GM12878 (cell line): Measurements from ENCODE around the gene KRT6B. TPM values are rescaled to one million over a fixed set of nuclear protein-coding genes. Genes with fewer than 3 reads are reported as not detected.

Experiments
- ATAC-seq: fragments of 200-7000 bp; cut with Tn5 transposase; 3 replicates; pipeline ENCODE4 v1.9.1; 2020; ENCODE audit warnings: mild to moderate bottlenecking, moderate library complexity
- BruUV-seq: library from RNA; stranded (reverse); fragments of 400-500 nt; replicated peaks from 2 replicates; lab custom pipeline; 2021; lab: Mats Ljungman, UMichigan
- CTCF ChIA-PET: fragments of 300-600 bp; sonication (Branson Sonifier 250); formaldehyde crosslinking; extraction: SDS; loops from one replicate; lab custom pipeline; 2021; ENCODE audit warnings: inconsistent platforms; lab: Yijun Ruan, JAX
- POLR2A ChIA-PET: fragments of 350-600 bp; formaldehyde crosslinking; extraction: SDS; loops from one replicate; lab custom pipeline; 2021; ENCODE audit warnings: inconsistent platforms; lab: Charles Lee
- RAD21 ChIA-PET: fragments of 300-600 bp; sonication (Branson Sonifier 250); formaldehyde crosslinking; loops from one replicate; lab custom pipeline; 2023; ENCODE audit warnings: antibody characterized with exemption; ENCODE audit not compliant: unreplicated experiment; lab: Charles Lee
- SMC1A ChIA-PET: fragments of 300-600 bp; sonication (Branson Sonifier 250); formaldehyde crosslinking; loops from one replicate; lab custom pipeline; 2023; ENCODE audit not compliant: unreplicated experiment, uncharacterized antibody; lab: Charles Lee
- DNase-seq: peaks from one replicate; pipeline ENCODE4 v3.0.0-alpha.2; 2011; ENCODE audit warnings: low read depth, low spot score
- FAIRE-seq: peaks from 3 replicates; lab custom pipeline; 2011; peaks lifted over from hg19 to GRCh38; lab: Jason Lieb, UNC
- H2AFZ ChIP-seq: 2 replicates; pipeline ENCODE4 v1.6.0; 2011; ENCODE audit warnings: low read depth, low read length, control low read depth; ENCODE audit not compliant: control insufficient read depth
- H3K27ac ChIP-seq: 2 replicates; pipeline ENCODE4 v1.5.1; 2011; ENCODE audit warnings: control low read depth; ENCODE audit not compliant: control insufficient read depth, insufficient read depth
- H3K27me3 ChIP-seq, 2 experiments: replicated peaks in 1 of 2; 2 replicates each; pipeline versions ENCODE4 v1.6.0 to v1.6.1; 2011; ENCODE audit warnings: low read length in 1 of 2; ENCODE audit not compliant: control insufficient read depth in 2 of 2, insufficient read depth in 2 of 2
- H3K36me3 ChIP-seq, 2 experiments: 2 replicates each; pipeline ENCODE4 v1.5.1; 2011; ENCODE audit warnings: low read length in 1 of 2; ENCODE audit not compliant: control insufficient read depth in 2 of 2, insufficient read depth in 2 of 2
- H3K4me1 ChIP-seq: 2 replicates; pipeline ENCODE4 v1.6.1; 2011; ENCODE audit warnings: mild to moderate bottlenecking, low read length, moderate library complexity, mixed read lengths; ENCODE audit not compliant: control insufficient read depth, insufficient read depth
- H3K4me2 ChIP-seq: 2 replicates; pipeline ENCODE4 v1.6.0; 2011; ENCODE audit warnings: control low read depth; ENCODE audit not compliant: control insufficient read depth, insufficient read depth
- H3K4me3 ChIP-seq: fragments of 200-600 bp; sonication (generic); 2 replicates; pipeline ENCODE4 v1.5.1; 2016
- H3K79me2 ChIP-seq: 2 replicates; pipeline ENCODE4 v1.6.0; 2011; ENCODE audit warnings: low read length; ENCODE audit not compliant: control insufficient read depth, insufficient read depth
- H3K9ac ChIP-seq: 2 replicates; pipeline ENCODE4 v1.8.0; 2011; ENCODE audit warnings: low read length, control low read depth, mixed read lengths; ENCODE audit not compliant: control insufficient read depth, insufficient read depth
- H3K9me3 ChIP-seq: replicated peaks from 3 replicates; pipeline ENCODE4 v1.5.1; 2011; ENCODE audit warnings: mild to moderate bottlenecking, low read length; ENCODE audit not compliant: control insufficient read depth, insufficient read depth
- H4K20me1 ChIP-seq: 2 replicates; pipeline ENCODE4 v1.6.0; 2011; ENCODE audit not compliant: control insufficient read depth, insufficient read depth
- ASH2L ChIP-seq: fragments of 300-600, 200-600 bp; sonication (generic); IDR thresholded peaks from 2 replicates; pipeline ENCODE4 v1.6.1; 2017; ENCODE audit warnings: low read depth, mild to moderate bottlenecking, borderline replicate concordance
- BCL11A ChIP-seq: IDR thresholded peaks from 2 replicates; pipeline ENCODE4 v1.6.1; 2011; ENCODE audit warnings: low read depth, low read length
- CHD4 ChIP-seq: fragments of 200-600 bp; sonication (generic); IDR thresholded peaks from 2 replicates; pipeline ENCODE4 v1.6.1; 2016; ENCODE audit warnings: mild to moderate bottlenecking
- DPF2 ChIP-seq: fragments of 450-650 bp; IDR thresholded peaks from 2 replicates; pipeline ENCODE4 v1.6.1; 2017; ENCODE audit warnings: mild to moderate bottlenecking
- FOXK2 ChIP-seq: fragments of 450-650 bp; IDR thresholded peaks from 2 replicates; pipeline ENCODE4 v1.6.1; 2017; ENCODE audit warnings: mild to moderate bottlenecking, moderate library complexity
- MTA2 ChIP-seq: fragments of 450-650 bp; IDR thresholded peaks from 2 replicates; pipeline ENCODE4 v1.6.1; 2016; ENCODE audit warnings: low read depth, mild to moderate bottlenecking, moderate library complexity
- PML ChIP-seq: IDR thresholded peaks from 2 replicates; pipeline ENCODE4 v1.6.1; 2012; ENCODE audit warnings: low read length, inconsistent platforms
- SRF ChIP-seq, 2 experiments: IDR thresholded peaks; 2 replicates each; pipeline ENCODE4 v1.6.1; 2011; ENCODE audit warnings: low read depth in 2 of 2, low read length in 2 of 2, mild to moderate bottlenecking in 1 of 2, moderate library complexity in 1 of 2
- STAT1 ChIP-seq: fragments of 450-650 bp; conservative IDR thresholded peaks from 2 replicates; pipeline ENCODE4 v1.6.1; 2014; ENCODE audit warnings: antibody characterized with exemption, mild to moderate bottlenecking
- STAT3 ChIP-seq: IDR thresholded peaks from 2 replicates; pipeline ENCODE4 v1.6.1; 2011; ENCODE audit warnings: low read depth, low read length, improper control_type of control experiment
- SUZ12 ChIP-seq: fragments of 200-600 bp; sonication (generic); IDR thresholded peaks from one replicate; pipeline ENCODE4 v1.6.1; 2018; ENCODE audit warnings: antibody characterized with exemption, mild to moderate bottlenecking; ENCODE audit not compliant: unreplicated experiment
- TCF7 ChIP-seq: IDR thresholded peaks from 2 replicates; pipeline ENCODE4 v1.6.1; 2014; ENCODE audit warnings: antibody characterized with exemption, borderline replicate concordance
- ZNF622 ChIP-seq: fragments of 450-650 bp; IDR thresholded peaks from 2 replicates; pipeline ENCODE4 v1.6.1; 2017; ENCODE audit warnings: mild to moderate bottlenecking, inconsistent platforms
- WGBS: methylation state at CpG from one replicate; pipeline ENCODE4 v1.1.6; 2016; ENCODE audit warnings: low lambda C conversion rate; ENCODE audit not compliant: insufficient replicate concordance, insufficient coverage; ENCODE audit errors: missing lambda C conversion rate; 5-methylcytosine and 5-hydroxymethylcytosine counted together
- in situ Hi-C: fragments of 300-500 bp; cut with MboI; formaldehyde crosslinking; loops from 9 replicates; pipeline ENCODE4 v1.14.3; 2018; ENCODE audit warnings: mixed read lengths
- intact Hi-C: fragments of 100-400 bp; cut with micrococcal nuclease; formaldehyde crosslinking; loops from one replicate; pipeline ENCODE4 v1.14.2; 2022; ENCODE audit not compliant: unreplicated experiment
- polyA plus RNA-seq, 11 experiments: library from polyadenylated mRNA; depleted of rRNA in 4 of 11; unstranded in 6 of 11; stranded (reverse) in 5 of 11; fragments of >200 nt; fragmentation: Nextera tagmentation in 4 of 11; fragmentation: Illumina TruSeq in 1 of 11; extraction: Ambion mirVana in 4 of 11; extraction: Trizol in 1 of 11; gene quantifications; 1 replicate in 1 of 11; 2 replicates in 10 of 11; pipeline versions ENCODE4 v1.2.1 to v1.2.3, GENCODE V29; 2011 to 2016; ENCODE audit warnings: inconsistent platforms in 2 of 11, missing spikeins in 2 of 11, low read depth in 1 of 11
- total RNA-seq, 4 experiments: library from RNA; depleted of rRNA in 3 of 4; stranded (reverse); fragments of >200 nt in 3 of 4; fragmentation: Illumina TruSeq in 1 of 4; extraction: Trizol in 1 of 4; gene quantifications; 2 replicates each; pipeline versions ENCODE4 v1.2.1 to v1.2.3, GENCODE V29; 2013 to 2021
- TF ChIP-seq, protein P1 (sequence below): fragments of 150-350 bp; IDR thresholded peaks from 2 replicates; pipeline ENCODE4 v1.6.1; 2016; ENCODE audit warnings: low read depth, low read length
- TF ChIP-seq, protein P2 (sequence below): IDR thresholded peaks from 2 replicates; pipeline ENCODE4 v1.6.1; 2011; ENCODE audit warnings: borderline replicate concordance, low read depth, mild to moderate bottlenecking, moderate library complexity, low read length; ENCODE audit not compliant: insufficient read depth, poor library complexity, severe bottlenecking
- TF ChIP-seq, protein P3 (sequence below): fragments of 450-650 bp; IDR thresholded peaks from 2 replicates; pipeline ENCODE4 v1.6.1; 2017; ENCODE audit warnings: low read depth, mild to moderate bottlenecking, moderate library complexity

Gene KRT6B
- total and polyA plus RNA-seq, 10 of the 15 experiments (the other 5 are each of a cell fraction or from before 2014, with no cell fraction given): 0.07 TPM; not detected in 9

DNA sequence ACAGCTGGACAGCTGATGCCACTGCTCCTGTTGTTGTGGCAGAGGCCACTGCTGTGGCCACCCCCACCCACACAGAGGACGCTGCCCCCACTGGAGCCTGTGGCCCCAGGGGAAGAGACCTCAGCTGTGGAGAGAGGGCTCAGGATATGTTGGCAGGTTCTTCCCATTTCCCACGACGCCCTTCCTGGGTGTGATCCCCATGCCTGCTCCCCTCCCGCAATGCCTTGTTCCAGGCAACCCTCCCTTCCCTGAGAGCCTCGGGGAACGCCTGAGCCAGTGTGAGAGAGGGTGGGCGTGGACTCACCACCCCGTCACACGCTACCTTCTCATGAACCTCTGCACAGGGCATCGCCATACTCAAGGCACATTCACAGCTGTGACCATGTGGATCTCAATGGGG, 40.1 kb downstream of the KRT6B start:
- TF ChIP-seq STAT3 (no peak), SUZ12 (no peak), ASH2L (no peak), DPF2 (no peak), TCF7 (no peak), STAT1 (no peak), BCL11A (no peak), PML (no peak), FOXK2 (no peak), ZNF622 (no peak), CHD4 (no peak), SRF (IDR thresholded peaks at IDR 0.05; ENCODE audit: low read depth in 2 of 2, low read length in 2 of 2) (no peak), MTA2 (no peak)
- TF ChIP-seq, protein P1, sequence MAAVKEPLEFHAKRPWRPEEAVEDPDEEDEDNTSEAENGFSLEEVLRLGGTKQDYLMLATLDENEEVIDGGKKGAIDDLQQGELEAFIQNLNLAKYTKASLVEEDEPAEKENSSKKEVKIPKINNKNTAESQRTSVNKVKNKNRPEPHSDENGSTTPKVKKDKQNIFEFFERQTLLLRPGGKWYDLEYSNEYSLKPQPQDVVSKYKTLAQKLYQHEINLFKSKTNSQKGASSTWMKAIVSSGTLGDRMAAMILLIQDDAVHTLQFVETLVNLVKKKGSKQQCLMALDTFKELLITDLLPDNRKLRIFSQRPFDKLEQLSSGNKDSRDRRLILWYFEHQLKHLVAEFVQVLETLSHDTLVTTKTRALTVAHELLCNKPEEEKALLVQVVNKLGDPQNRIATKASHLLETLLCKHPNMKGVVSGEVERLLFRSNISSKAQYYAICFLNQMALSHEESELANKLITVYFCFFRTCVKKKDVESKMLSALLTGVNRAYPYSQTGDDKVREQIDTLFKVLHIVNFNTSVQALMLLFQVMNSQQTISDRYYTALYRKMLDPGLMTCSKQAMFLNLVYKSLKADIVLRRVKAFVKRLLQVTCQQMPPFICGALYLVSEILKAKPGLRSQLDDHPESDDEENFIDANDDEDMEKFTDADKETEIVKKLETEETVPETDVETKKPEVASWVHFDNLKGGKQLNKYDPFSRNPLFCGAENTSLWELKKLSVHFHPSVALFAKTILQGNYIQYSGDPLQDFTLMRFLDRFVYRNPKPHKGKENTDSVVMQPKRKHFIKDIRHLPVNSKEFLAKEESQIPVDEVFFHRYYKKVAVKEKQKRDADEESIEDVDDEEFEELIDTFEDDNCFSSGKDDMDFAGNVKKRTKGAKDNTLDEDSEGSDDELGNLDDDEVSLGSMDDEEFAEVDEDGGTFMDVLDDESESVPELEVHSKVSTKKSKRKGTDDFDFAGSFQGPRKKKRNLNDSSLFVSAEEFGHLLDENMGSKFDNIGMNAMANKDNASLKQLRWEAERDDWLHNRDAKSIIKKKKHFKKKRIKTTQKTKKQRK: no peak
- TF ChIP-seq, protein P2, sequence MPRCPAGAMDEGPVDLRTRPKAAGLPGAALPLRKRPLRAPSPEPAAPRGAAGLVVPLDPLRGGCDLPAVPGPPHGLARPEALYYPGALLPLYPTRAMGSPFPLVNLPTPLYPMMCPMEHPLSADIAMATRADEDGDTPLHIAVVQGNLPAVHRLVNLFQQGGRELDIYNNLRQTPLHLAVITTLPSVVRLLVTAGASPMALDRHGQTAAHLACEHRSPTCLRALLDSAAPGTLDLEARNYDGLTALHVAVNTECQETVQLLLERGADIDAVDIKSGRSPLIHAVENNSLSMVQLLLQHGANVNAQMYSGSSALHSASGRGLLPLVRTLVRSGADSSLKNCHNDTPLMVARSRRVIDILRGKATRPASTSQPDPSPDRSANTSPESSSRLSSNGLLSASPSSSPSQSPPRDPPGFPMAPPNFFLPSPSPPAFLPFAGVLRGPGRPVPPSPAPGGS: no peak
- TF ChIP-seq, protein P3, sequence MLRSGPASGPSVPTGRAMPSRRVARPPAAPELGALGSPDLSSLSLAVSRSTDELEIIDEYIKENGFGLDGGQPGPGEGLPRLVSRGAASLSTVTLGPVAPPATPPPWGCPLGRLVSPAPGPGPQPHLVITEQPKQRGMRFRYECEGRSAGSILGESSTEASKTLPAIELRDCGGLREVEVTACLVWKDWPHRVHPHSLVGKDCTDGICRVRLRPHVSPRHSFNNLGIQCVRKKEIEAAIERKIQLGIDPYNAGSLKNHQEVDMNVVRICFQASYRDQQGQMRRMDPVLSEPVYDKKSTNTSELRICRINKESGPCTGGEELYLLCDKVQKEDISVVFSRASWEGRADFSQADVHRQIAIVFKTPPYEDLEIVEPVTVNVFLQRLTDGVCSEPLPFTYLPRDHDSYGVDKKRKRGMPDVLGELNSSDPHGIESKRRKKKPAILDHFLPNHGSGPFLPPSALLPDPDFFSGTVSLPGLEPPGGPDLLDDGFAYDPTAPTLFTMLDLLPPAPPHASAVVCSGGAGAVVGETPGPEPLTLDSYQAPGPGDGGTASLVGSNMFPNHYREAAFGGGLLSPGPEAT: no peak
- SMC1A ChIA-PET: no interaction called here
- H4K20me1 ChIP-seq: no peaks in the 10 kb centered on the region
- H3K9ac ChIP-seq: no peak overlapping the region
- ATAC-seq (no peak), DNase-seq (no peak), FAIRE-seq (no peak)
- no TSS peak for BruUV-seq
- H3K9me3 ChIP-seq: no peaks in the 10 kb centered on the region
- RAD21 ChIA-PET: no interaction called here
- no peak overlapping the region for H3K27ac ChIP-seq
- WGBS: 22% methylated on average over 9 of the region's 10 CpGs
- no peak overlapping the region for H2AFZ ChIP-seq
- in situ Hi-C loops (no loop called here), intact Hi-C loops (no loop called here)
- no peaks in the 10 kb centered on the region for H3K79me2 ChIP-seq
- H3K27me3 ChIP-seq: no peaks in the 10 kb centered on the region; a peak in 2 of 4 replicates
- H3K4me2 ChIP-seq: no peak overlapping the region
- H3K4me1 ChIP-seq: no peaks in the 10 kb centered on the region
- no peaks in the 10 kb centered on the region for H3K36me3 ChIP-seq
- H3K4me3 ChIP-seq: no peak overlapping the region
- CTCF ChIA-PET: no interaction called here
- POLR2A ChIA-PET: no interaction called here
